Inflammatory macrophage treated with lipopolysaccharide for 1 hour (primary cell): ENCODE results near the gene ADARB2.

Experiments
- DNase-seq, 2 donors: peaks; one replicate each; pipeline ENCODE4 v3.0.0-alpha.2; 2020 to 2022

ADARB2 gene

DNA sequence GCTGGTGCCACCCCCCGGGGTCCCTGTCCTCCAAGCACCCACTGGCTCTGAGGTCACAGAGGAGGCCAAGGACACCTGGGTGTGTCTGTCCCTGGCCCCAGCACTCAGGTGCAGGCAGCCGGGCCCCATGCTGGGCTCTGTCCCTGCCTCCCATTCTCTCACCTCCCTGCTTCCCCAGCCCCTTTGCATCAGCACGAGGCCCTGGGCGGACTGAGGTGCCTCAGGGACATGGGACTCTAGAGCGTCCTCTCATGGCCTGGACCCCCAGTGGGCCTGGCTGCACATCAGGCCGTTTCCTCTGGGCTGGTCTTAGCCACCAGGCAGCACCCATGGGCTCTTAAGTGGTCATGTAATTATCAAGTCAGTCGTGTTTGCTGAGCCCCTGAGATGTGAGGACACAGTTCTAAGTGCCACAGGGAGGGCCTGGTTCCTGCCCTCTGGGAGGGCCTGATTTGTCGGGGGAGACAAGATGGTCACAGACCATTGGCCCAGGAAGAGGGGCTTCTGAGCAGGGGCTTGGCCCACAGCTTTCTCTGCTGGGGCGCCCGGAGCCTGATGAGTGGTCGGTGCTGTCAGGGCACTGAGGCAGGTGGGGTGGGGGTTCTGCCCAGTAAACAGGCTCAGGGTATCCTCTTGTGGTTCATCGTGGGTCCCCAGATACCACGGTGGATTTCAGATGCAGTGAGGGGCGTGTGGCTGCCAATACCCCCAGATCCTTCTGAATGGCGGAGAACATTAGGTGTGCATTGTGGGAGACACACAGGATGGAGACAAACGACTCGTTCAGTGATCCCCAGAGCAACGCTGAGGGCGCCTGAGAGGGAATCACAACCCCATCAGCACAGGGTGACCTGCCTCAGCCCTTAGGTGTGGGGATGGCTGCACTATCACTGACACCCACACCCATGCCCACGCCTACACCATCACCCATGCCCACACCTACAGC is 528.7 kb downstream of the ADARB2 start:
- no peak for DNase-seq

DNA sequence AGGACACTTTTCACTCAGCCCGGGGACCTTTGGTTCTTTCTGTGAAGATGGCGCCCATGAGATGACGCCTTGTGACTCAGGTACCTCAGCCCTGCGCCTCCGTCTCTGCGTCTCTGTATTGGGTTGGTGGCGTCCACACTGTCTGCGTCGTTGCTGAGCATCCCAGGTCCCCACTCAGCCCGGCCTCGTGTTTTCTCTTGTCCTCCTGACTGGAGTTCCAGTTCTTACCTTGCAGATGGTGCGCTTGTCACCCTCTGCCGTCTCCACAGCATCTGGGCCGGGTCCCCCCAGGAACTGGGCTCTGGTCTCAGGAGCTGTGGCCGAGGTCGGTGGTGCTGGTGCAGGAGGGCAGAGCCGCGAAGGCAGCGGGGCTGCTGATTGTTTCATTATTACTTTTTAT is 530.7 kb downstream of the ADARB2 start:
- DNase-seq: no peak

DNA sequence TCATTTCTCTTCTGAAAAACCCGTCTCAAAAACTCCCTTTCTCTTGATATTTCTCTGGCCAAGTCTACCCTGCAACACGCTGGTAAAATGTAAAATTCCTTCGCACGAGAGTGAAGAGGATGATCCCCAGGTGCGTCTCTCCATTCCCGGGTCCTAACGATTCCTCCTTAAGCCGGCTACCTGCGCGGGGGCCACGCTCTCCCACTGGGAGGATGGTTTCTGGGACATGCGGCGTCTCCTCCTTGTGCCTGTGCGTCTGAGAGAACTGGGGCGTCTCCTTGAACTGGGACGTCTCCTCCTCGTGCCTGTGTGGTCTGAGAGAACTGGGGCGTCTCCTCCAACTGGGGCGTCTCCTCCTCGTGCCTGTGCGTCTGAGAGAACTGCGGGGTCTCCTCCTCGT is 531.2 kb downstream of the ADARB2 start:
- DNase-seq: no peak

DNA sequence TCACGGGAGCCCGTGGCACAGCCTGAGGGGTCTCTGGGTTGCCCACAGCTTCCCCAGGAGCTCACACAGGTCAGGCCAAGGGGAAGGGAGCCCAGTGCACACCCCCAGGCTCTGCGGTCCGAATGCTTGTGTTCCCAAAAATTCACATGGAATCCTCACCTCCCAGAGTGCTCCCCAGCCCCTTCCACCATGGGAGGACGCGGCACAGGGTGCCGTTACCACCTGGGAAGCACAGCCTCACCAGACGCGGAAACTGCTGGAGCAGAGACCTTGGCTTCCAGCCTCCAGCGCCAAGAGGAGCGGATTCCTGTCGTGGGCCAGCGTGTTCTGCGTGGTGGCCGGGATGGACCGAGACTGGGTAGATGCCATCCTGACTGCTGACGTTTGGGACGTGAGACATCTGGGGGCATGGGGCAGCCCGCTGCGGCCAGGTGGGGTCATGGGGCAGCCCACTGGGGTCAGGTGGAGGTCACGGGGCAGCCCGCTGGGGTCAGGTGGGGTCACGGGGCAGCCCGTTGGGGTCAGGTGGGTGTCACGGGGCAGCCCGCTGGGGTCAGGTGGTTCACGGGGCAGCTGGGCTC is 531.8 kb downstream of the ADARB2 start:
- no peak for DNase-seq

DNA sequence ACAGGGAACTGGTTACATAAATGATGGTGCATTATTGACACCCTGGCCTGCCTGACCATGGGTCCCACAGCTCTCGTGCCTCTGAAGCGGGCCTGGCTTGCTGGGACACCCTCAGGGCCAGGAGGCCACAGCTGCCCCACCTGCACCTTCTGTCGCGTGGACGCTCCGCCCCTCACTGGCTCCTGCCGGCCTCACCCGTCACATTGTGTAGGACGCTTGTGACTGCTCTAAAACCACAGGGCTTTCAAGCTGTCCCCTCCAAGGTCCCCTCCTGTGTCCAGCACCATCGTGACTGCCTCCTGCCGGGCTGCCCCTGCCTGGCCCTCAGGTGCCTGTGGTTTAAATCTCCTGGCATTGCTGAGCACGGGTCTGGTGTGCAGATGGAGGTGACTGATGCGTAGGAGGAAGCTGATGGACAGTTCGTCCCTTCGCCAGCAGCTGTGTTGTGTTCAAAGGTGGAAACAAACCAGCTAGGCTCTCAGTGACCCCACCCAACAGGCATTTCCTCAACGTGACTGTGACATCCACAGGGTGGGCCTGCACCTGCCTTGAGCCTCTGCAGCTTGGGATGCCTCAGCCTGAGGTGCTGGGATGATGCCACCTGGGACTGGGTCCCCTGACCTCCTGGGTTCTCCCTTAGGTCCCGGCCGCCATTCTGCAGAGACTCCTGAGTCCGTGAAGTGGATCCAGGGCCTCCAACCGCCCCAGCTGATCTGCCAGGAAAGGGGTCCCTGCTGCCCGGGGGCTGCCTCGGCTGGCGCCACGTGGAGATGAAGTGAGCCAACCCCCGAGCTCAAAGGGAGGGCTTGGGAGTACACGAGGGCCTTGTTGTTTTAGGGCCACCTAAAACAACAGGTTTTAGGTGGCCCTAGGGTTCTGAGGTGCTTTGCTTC is 532.6 kb downstream of the ADARB2 start:
- no peak for DNase-seq

DNA sequence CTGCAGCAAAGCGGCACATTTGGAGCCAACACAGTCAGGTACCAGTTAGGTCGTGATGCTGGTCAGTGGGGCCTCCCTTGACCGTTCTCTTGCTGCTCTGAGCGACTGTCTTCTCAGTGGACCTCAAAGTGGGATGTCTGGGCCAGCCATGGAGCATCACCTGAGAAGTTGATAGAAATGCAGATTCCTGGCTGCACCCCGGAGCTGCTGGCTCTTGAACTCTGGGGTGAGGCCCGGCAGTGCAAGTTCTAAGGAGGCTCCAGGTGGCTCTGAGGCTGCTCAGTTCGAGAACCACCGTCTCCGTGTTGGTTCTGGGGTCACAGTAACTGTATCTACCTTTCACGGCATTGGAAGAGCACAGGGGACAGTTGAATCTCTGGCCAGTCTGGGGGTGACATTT is 533.6 kb downstream of the ADARB2 start:
- DNase-seq: no peak

- DNase-seq: no peak
These were observed 534.1 kb downstream of the ADARB2 start for GRCh38 chr10:1203216-1203615.

- no peak for DNase-seq
These were observed 535.0 kb downstream of the ADARB2 start for GRCh38 chr10:1202343-1202742.

DNA sequence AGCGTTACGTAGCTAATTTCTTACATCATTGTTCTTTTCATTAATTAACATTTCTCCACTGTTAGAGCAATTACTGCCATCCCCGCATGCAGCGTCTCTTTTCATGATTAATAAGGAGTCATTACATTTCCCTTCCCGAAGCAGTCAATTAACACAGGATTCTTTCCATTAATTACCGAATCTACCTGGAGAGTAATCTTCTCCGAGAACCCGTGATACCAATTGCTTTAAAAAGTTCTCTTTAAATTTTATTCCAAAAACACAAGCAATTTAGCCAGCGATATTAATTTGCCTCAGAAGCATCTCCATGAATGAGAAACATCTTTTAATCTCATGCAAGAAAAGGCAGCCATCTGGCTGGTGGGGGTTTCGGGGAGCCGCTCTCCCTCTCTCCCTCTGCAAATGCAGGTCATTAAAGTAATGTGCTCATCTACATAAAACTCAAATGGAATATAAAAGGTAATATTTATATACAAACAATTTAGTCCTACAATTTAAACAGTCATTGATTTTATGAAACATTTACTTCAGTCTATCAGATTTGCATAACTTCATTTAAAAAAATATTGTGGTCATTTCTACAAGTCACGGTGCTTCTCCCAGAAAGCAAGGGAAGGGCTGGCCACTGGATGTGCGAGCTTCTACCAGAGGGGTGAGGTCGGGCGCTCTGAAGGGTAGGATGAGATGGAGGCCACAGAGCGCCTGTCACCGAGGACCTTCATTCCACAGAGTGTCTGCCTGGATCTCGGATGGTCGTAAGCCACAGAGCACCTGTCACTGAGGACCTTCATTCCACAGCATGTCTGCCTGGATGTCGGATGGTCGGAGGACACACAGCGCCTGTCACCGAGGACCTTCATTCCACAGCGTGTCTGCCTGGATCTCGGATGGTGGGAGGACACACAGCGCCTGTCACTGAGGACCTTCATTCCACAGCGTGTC is 536.2 kb downstream of the ADARB2 start:
- DNase-seq: no peak

DNA sequence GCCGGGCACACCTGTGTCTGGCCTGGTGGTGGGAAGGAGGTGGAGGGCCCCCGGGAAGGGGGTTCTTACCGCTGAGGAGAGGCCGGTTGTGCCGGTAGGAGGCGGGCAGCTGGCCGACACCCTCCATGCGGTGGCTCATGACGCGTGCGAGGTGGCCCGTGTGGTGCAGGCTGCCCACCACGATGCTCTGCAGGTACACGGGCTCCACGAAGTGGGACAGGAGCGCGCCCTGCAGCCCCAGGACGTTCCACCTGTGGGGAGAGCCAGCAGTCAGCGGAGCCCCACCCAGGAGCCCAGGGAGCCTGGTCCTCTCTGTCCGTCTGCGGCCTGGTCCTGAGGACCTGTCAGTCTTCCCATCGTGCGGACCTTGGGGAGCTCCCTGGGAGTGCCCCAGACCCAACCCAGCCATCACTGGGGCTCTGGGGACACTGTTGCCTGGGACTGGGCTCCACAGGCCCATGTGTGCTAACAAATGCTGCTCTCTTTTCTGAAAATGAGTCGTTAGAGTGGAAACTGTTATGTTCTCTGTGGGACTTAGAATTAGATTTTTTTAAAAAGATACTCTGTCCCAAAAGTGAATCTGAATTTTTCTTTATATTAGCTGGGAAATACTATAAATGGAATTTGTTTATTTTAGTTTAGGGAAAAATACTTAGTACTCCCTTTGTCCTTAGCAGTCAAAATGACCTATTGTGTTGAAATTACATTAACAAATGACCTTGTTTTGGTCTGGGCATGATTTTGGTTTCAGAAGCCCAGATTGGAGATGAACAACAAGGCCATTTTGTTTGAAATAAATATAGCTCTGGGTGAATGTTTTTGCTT is 537.2 kb downstream of the ADARB2 start:
- DNase-seq: no peak

DNA sequence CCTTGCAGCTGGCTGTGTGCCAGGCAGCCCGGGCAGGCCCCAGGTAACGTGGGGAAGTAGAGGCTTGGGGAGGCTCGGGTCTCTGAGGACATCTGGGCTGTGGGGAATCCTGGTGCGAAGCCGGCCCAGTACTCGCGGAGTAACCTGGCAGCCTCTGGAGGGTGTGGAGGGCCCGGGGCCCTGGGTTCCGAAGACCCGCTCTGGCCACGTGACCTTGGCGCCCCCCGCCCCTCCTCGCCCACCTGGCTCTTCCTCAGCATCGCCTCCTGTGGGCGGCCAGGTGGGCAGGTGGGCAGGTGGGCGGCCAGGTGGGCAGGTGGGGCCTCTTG is 538.0 kb downstream of the ADARB2 start:
- DNase-seq: no peak

DNA sequence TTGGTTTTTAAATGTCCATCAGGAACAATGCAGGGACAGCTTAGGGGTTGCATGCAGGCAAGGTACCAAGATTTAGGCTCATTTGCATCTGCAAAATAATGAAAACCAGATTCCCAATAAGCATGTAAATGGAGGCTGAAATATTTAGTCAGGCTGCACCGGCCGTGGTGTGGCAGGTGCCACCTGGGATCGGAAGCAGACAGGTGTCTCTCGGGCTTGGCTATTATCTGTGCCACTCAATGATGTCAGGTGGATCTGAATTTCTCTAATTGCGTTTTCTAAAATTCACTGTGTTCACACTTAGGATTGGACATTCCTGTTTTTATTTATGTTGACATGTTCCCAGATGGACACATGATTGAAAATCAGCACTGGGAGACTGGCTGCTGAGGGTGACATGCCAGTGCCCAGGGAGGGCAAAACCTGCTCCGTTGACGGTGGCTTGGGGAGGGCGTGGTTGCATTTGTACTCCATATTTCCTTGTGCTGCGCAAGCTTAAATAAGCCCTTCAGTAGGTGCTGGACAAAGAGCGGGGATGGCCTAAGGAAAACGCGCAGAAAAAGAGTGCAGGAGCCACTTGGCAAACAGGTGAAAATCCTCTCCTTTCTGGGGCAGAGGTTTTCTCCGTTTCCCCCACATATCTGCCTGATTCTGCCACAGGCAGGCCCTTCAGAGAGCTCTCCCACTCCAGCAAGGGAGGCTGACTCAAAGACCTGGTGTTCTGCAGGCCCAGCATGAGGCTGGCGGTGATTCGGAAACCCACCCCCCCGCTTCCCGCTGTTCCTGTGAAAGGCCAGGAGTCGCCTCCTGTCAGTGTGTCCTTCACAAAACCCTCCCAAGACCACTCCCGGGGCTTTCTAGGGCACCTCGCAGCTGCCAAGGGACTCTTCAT is 538.6 kb downstream of the ADARB2 start:
- no peak for DNase-seq

DNA sequence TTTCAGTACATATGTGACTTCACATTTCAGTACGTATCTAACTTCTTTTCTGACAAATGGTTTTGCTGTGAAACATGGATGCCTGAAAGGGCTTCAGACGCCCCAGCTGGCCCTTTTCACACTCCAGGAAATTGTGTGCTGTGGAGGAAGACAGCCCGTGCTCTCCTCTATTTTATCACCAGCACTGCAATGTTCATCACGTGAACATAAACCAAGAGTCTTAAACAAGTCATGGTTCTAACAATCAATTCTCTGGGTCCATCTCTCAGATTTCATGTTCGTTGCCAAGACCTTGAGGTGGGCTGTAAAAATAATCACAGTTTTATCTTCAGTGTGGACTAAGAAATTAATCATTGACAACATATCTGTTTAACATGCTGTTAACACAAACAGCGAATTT is 539.9 kb downstream of the ADARB2 start:
- no peak for DNase-seq

DNA sequence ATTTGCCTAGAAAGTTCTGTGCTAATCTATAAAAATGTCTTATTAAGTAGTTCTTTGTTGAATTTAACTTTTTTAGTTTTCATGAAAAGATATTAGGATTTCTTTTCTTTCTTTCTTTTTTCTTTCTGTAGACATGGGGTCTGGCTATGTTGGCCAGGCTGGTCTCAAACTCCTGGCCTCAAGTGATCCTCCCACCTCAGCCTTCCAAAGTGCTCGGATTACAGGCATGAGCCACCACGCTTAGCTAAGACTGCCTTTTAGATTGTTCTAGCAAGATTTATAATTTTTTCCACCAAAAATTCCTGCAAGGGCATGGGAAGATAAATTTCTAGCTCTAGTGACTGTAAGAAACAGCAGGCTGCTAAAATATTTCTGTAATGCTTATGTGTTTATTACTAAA is 540.7 kb downstream of the ADARB2 start:
- no peak for DNase-seq

DNA sequence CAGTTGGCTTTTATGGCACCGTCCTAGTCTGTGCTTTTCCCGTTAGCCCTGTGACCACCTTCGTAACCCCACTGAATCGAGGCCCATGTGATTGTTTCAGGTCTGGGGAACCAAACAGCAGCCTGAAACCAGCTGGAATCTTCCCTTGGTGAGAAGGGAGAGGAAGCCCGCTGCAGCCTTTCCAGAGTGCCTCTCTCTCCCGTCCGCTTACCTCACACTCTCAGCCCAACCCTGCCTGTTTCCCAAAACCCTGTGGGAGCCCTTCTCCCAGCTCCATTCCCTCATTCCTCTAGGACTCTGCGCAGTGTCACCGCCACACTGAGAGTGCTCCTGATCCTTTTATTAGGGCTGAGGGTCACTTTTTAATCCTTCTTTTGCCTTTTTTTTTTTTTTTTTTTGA is 541.5 kb downstream of the ADARB2 start:
- DNase-seq: no peak

DNA sequence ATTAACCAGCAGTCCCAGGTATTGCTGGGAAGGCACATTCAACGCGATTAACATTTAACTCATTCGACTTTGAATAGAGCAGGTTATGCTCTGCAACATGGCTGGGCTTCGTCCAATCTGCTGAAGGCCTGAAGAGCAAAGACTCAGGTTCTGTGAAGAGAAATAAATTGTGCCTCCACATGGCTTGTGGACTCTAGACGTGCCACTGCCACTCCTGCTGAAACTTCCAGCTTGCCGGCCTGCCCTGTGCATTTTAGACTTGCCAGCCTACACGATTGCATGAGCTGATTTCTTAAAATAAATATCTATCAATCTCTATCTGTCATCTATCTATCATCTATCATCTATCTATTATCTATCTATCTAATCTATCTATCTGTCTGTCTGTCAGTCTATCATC is 543.2 kb downstream of the ADARB2 start:
- DNase-seq: no peak

GRCh38 chr10:1193561-1193960 is 543.8 kb downstream of the ADARB2 start:
- no peak for DNase-seq

DNA sequence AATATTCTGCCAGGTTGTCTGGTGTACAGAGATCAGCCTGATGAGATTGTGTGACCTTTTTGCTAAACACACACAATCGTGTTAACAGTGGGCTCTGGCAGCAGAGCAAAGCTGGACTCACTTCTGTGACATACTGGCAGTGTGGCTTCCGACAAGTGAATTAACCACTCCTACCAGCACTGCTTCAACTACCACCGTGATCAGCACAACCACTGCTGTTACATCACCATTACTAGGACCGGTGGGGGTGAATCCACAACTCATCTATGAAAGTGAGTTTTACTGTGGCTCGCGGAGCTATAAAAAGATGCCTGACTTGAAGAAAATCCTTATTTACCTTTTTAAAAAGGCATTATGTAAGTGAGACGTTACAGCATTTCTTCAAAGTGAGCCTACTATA is 545.6 kb downstream of the ADARB2 start:
- DNase-seq: no peak

GRCh38 chr10:1190791-1191490 is 546.4 kb downstream of the ADARB2 start:
- DNase-seq: no peak

DNA sequence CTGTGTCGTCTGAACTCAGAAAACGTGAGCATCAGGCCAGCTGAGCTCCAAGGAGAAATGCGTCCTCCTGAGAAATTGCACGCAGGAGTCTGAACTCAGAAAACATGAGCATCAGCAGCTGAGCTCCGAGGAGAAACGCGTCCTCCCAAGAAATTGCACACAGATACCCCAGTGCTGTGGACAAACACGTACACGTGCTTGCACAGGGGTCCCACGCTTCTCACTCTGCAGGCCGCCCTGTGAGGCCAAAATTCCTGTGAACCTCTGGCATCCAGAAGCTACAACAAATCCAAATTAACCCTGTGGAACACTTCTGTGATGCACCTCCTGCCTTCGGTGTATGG is 547.3 kb downstream of the ADARB2 start:
- DNase-seq: no peak
